Epithelial cell of proximal tubule (primary cell): Measurements from ENCODE around the gene MCF2L. TPM values are rescaled to one million over a fixed set of nuclear protein-coding genes. Genes with fewer than 3 reads are reported as not detected.

ENCODE experiments used
- DNase-seq: peaks from one replicate; pipeline ENCODE4 v3.0.0-alpha.2; 2011; ENCODE audit warnings: low read depth
- H3K4me3 ChIP-seq: 2 replicates; pipeline ENCODE4 v1.5.1; 2011; ENCODE audit warnings: low read depth, mild to moderate bottlenecking, low read length
- total RNA-seq: library from RNA; depleted of rRNA; stranded (reverse); fragments of >200 nt; gene quantifications from 2 replicates; pipeline ENCODE4 v1.2.3, GENCODE V29; 2015
- TF ChIP-seq, protein P1 (sequence below): conservative IDR thresholded peaks from 2 replicates; pipeline ENCODE4 v1.5.1; 2012; ENCODE audit warnings: low read depth, mild to moderate bottlenecking, low read length

MCF2L gene
- total RNA-seq, 1 donor from 2014 or later: 10.8 TPM

DNA sequence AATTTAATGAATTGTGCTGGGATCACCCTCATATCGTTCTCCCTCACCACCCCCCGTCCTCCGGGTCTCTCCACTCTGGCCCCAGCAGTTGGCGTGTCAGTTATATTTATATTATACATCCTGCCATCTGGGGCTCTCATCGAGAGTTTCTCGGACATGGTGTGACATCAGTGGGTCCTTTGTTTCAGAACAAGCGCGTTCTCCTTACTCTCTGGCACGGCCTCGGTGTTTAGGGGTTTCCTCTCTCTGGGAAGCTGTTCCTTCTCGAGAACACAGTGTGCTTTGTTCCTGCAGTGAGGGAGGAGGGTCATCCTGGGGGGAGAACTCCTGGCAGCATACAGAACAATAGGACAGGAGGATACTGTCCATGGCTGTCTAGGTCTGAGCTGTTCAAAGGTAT lies 9.8 kb upstream of the MCF2L start:
- TF ChIP-seq, protein P1, sequence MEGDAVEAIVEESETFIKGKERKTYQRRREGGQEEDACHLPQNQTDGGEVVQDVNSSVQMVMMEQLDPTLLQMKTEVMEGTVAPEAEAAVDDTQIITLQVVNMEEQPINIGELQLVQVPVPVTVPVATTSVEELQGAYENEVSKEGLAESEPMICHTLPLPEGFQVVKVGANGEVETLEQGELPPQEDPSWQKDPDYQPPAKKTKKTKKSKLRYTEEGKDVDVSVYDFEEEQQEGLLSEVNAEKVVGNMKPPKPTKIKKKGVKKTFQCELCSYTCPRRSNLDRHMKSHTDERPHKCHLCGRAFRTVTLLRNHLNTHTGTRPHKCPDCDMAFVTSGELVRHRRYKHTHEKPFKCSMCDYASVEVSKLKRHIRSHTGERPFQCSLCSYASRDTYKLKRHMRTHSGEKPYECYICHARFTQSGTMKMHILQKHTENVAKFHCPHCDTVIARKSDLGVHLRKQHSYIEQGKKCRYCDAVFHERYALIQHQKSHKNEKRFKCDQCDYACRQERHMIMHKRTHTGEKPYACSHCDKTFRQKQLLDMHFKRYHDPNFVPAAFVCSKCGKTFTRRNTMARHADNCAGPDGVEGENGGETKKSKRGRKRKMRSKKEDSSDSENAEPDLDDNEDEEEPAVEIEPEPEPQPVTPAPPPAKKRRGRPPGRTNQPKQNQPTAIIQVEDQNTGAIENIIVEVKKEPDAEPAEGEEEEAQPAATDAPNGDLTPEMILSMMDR: no peak
- no peak overlapping the region for H3K4me3 ChIP-seq
- no peak for DNase-seq

DNA sequence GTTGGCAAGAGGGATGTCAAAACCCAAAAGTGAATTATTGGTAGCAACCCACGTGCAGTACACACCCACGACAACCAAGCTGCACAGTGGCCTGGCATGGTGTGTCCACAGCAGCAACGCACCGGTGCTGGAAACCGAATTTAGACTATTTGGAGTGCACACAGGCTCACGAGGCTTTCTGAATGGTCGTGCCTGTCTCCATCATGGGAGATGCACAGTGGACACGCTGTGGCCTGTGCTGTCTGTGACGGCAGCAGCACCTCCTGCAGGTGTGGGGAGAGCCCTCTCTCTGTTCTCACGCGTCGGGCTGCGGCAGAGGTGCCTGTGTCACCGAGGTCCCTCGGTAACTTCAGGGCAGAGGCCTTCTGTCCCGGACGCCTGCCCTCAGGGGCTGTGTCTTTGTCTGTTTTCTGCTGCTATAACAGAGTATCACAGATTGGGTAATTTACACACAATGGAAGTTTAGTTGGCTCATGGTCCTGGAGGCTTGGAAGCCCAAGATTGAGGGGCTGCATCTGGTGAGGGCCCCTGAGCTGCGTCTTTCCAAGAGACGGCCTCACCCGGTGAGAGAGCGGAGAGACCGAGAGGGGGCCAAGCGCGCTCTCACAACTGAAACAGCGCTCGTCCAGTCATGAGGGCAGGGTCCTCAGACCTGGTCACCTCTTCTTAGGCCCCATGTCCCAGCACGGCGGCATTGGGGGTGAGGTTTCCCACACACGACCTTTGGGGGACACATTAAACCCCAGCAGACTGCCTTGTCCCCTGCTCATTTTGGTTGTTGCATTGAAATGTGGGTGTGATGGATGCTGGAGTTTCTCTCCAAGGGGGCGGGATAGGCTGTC lies 9.1 kb upstream of the MCF2L start:
- TF ChIP-seq, protein P1: no peak
- DNase-seq: no peak
- H3K4me3 ChIP-seq: no peak overlapping the region

DNA sequence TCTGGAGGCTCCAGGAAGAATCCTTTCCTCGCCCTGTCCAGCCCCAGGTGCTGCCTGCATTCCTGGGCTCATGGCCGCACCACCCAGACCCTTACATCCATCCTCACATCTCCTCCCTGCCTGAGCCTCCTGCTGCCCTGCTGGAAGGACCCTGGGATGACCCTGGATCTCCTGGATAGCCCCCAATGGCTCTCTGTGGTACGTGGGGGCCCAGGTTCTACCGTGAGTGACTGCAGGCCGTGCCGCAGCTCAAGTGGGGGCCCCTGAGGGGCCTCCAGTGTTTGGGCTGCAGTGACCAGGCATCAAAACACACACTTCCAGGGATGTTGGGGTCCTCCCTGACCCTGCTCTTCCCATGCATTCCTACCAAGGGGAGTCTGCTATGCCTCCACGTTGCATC lies 8.3 kb upstream of the MCF2L start:
- TF ChIP-seq, protein P1: no peak
- H3K4me3 ChIP-seq: no peak overlapping the region

DNA sequence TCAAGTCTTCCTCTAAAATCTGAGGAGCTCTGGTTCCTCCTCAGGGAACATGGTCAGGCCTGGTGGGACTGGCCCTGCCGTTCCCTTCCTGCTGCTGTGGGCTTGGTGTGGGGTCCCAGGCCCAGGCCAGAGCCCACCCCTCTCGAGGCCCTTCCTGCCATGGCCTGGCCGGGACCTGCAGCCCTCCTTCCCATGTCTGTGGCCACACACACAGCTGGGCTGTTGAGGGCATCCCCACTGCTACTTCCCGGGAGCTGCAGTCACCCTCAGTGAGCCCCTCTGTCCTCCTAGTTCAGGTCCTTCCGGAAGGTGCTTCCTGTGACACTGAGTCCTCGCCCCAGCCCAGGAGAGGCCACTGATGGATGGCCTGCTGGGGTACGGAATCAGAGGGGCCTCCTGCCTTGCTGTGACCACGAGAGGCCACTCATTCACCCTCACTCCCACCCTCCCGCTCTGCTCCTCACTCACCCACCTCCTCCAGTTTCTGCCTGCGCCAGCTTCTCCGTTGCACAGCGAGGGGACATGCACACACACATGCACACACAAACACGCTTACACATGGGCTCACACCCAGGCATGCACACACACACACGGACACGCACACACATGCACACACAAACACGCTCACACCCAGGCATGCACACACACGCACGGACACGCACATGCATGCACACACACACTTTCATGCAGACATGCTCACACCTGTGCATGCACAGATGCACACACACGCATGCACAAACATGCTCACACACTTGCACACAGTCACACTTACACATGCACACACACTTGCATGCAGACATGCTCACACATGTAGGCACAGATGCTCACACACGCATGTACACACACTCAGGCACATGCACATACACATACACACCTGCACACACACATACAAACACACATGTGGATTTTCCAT lies 7.3 kb upstream of the MCF2L start:
- H3K4me3 ChIP-seq: no peak overlapping the region
- no peak for DNase-seq
- TF ChIP-seq, protein P1: no peak

More for the DNA sequence above, 8.3 kb upstream of the MCF2L start:
- DNase-seq: no peak

DNA sequence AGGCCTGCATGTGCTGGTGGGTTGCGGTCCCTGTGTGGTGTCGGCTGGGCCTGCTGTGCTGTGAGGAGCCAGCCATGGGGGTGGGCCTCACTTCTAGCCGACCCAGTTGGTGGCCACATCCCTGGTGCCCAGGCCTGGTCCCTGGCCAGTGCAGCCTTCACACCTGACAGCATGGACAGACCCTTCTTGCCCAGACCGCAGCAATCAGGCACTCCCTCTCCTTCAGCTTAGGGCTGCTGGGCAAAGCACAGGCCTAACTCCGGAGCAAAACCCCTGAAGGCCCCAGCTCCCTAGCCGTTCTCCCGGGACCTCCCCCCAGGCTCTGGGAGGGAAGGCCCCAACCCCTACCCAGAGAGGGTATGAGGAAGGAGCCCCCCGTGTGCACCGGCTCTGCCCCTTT lies 6.6 kb upstream of the MCF2L start:
- no peak for DNase-seq
- TF ChIP-seq, protein P1: no peak
- H3K4me3 ChIP-seq: no peak overlapping the region

DNA sequence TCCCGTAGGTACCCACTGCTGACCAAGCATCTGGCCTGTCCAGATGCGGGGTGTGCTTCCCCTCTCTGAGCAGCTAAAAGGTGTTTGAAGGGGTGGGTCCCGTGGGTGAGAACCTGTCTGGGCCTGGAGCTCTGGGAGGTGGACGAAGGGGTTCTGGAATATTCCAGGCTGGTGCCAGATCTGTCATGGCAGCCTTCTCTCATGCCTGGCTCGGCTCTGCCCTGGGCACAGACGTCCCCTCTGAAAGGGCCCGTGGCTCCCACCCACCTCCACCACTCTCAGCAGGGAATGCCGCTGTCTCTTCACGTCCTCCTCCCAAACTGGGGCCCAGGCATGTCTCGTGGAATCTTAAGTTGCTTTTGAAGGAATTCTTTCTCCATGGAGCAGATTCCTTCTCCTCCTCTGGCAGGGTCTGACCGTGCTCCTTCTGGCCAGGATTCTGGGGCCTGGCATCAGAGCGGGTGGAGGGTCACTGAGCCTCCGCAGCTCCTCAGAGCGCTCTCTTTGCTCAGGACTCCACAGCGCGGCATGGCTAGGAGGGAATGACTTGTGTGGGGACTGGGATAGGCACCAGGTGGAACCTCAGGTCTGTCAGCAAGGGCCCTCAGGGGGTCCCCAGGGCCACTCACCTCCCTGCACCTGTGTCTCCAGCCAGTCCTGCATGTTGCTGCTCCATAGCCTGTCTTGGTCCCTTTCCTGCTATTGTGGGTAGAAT lies 5.9 kb upstream of the MCF2L start:
- H3K4me3 ChIP-seq: no peak overlapping the region
- no peak for DNase-seq

More for the DNA sequence above, 5.9 kb upstream of the MCF2L start:
- TF ChIP-seq, protein P1: no peak
